HEK293 (cell line): ENCODE results near the gene KIFAP3.

Experiments used
- ATF2 ChIP-seq: fragments of 450-650 bp; formaldehyde crosslinking; IDR thresholded peaks from 2 replicates; pipeline ENCODE4 v1.5.1; 2016; ENCODE audit warnings: missing biosample characterization, missing genetic modification characterization, low read depth
- CTCF ChIP-seq: fragments of 450-650 bp; formaldehyde crosslinking; IDR thresholded peaks from 2 replicates; pipeline ENCODE4 v1.5.1; 2016; ENCODE audit warnings: missing biosample characterization, missing genetic modification characterization
- IKZF3 ChIP-seq: fragments of 450-650 bp; IDR thresholded peaks from 2 replicates; pipeline ENCODE4 v1.5.0; 2018; ENCODE audit warnings: missing biosample characterization, mild to moderate bottlenecking, missing genetic modification characterization, moderate library complexity
- KLF1 ChIP-seq: fragments of 450-650 bp; formaldehyde crosslinking; IDR thresholded peaks from 2 replicates; pipeline ENCODE4 v1.5.1; 2016; ENCODE audit warnings: missing biosample characterization, missing genetic modification characterization
- PRDM6 ChIP-seq: fragments of 450-650 bp; formaldehyde crosslinking; IDR thresholded peaks from 2 replicates; pipeline ENCODE4 v1.5.1; 2017; ENCODE audit warnings: missing biosample characterization, missing genetic modification characterization
- TCF7L2 ChIP-seq: IDR thresholded peaks from 2 replicates; pipeline ENCODE4 v1.6.1; 2011; ENCODE audit warnings: low read depth, mild to moderate bottlenecking, inconsistent platforms, low read length, moderate library complexity, borderline replicate concordance
- ZBTB26 ChIP-seq: fragments of 450-650 bp; formaldehyde crosslinking; optimal IDR thresholded peaks from 2 replicates; pipeline ENCODE3; 2016; ENCODE audit warnings: missing biosample characterization, mild to moderate bottlenecking, missing genetic modification characterization
- ZNF138 ChIP-seq: fragments of 450-650 bp; formaldehyde crosslinking; IDR thresholded peaks from 2 replicates; pipeline ENCODE4 v1.5.1; 2016; ENCODE audit warnings: missing biosample characterization, missing genetic modification characterization, borderline replicate concordance
- ZNF19 ChIP-seq: fragments of 450-650 bp; formaldehyde crosslinking; IDR thresholded peaks from 2 replicates; pipeline ENCODE4; 2016; ENCODE audit warnings: missing biosample characterization, missing genetic modification characterization, low read depth
- ZNF561 ChIP-seq: fragments of 450-650 bp; IDR thresholded peaks from 2 replicates; pipeline ENCODE4 v1.5.1; 2018; ENCODE audit warnings: missing biosample characterization, missing genetic modification characterization, borderline replicate concordance
- ZNF670 ChIP-seq: fragments of 450-650 bp; formaldehyde crosslinking; IDR thresholded peaks from 2 replicates; pipeline ENCODE4 v1.5.1; 2016; ENCODE audit warnings: missing biosample characterization, missing genetic modification characterization, low read depth
- ZNF692 ChIP-seq: fragments of 450-650 bp; formaldehyde crosslinking; IDR thresholded peaks from 2 replicates; pipeline ENCODE4 v1.5.1; 2016; ENCODE audit warnings: missing biosample characterization, missing genetic modification characterization
- ZNF792 ChIP-seq: fragments of 450-650 bp; formaldehyde crosslinking; IDR thresholded peaks from 2 replicates; pipeline ENCODE4 v1.5.1; 2016; ENCODE audit warnings: missing biosample characterization, missing genetic modification characterization

- TF ChIP-seq CTCF (tag by site-specific recombination) (no peak), ZNF692 (tag by site-specific recombination) (no peak), ZNF670 (tag by site-specific recombination) (no peak), ZNF138 (tag by site-specific recombination) (no peak), IKZF3 (tag by site-specific recombination) (no peak), KLF1 (tag by site-specific recombination) (no peak), ZNF561 (tag by site-specific recombination) (no peak), ZBTB26 (tag by site-specific recombination) (no peak), ZNF792 (tag by site-specific recombination) (no peak), ATF2 (tag by site-specific recombination) (no peak), ZNF19 (tag by site-specific recombination) (no peak), PRDM6 (tag by site-specific recombination) (no peak), TCF7L2 (no peak)
These were observed 40.4 kb upstream of the KIFAP3 start for GRCh38 chr1:170114906-170115305.
